Stomach (tissue), 4 donors: Measurements from ENCODE around the gene HJURP.

Experiments
- CTCF ChIP-seq, 7 experiments: fragments of 450-650 bp in 4 of 7; fragments of 200-600 bp in 3 of 7; sonication (generic) in 3 of 7; IDR thresholded peaks; one replicate each; pipeline ENCODE4 v1.5.1; 2016 to 2019; ENCODE audit warnings: antibody characterized with exemption in 7 of 7, control low read depth in 2 of 7, mild to moderate bottlenecking in 1 of 7
- POLR2A ChIP-seq, 4 donors: fragments of 450-650 bp; IDR thresholded peaks; one replicate each; pipeline ENCODE4 v1.6.1; 2016; ENCODE audit warnings: antibody characterized with exemption in 4 of 4, control low read depth in 2 of 4, mild to moderate bottlenecking in 1 of 4, moderate library complexity in 1 of 4

GRCh38 chr2:233871432-233871831 is 17.1 kb upstream of the HJURP start:
- TF ChIP-seq CTCF (IDR thresholded peaks at IDR 0.05) (no peak), POLR2A (IDR thresholded peaks at IDR 0.05) (no peak)
